ENCODE results near the gene CHRND. TPM values are rescaled to one million over a fixed set of nuclear protein-coding genes. Genes with fewer than 3 reads are reported as not detected.
A peak's percentile ranks its signal among the peaks of the same experiment; 100 is the strongest.

The CHRND gene
- total and polyA plus RNA-seq, 2 of the 13 experiments (the other 11 are each of a cell fraction or from before 2014, with no cell fraction given) = 0.18 TPM; not detected in 1

GRCh38 chr2:232550354-232551249 lies 24.6 kb downstream of the CHRND start, which contains the start of the genes EIF4E2 and TIGD1 (continued):
- TF ChIP-seq ZNF703 (CRISPR knock-in tag; IDR thresholded peaks at IDR 0.05; ENCODE audit: borderline replicate concordance) (peak; percentile 99), HMG20B (CRISPR knock-in tag; conservative IDR thresholded peaks at IDR 0.05) (peak; percentile 73), SNAI1 (CRISPR knock-in tag; IDR thresholded peaks at IDR 0.05; ENCODE audit: borderline replicate concordance) (peak; percentile 98), TBP (CRISPR knock-in tag; IDR thresholded peaks at IDR 0.05) (0 out of 2 replicates have a peak, but pooled peaks have one; percentile 75), BCL3 (CRISPR knock-in tag; IDR thresholded peaks at IDR 0.05) (peak; percentile 100), PTBP1 (IDR thresholded peaks at IDR 0.05; ENCODE audit: low read depth, low read length, poor library complexity, severe bottlenecking) (no peak), TBL1XR1 (IDR thresholded peaks at IDR 0.05; ENCODE audit: borderline replicate concordance, low read length, partially characterized antibody) (peak; percentile 75), ZNF143 (CRISPR knock-in tag; IDR thresholded peaks at IDR 0.05) (peak; percentile 76), SRY (CRISPR knock-in tag; IDR thresholded peaks at IDR 0.05) (peak; percentile 99), CTCF (CRISPR knock-in tag; IDR thresholded peaks at IDR 0.05) (peak; percentile 53; the same call in 1 of the 2 replicates), ZFP37 (CRISPR knock-in tag; IDR thresholded peaks at IDR 0.05; ENCODE audit: borderline replicate concordance) (peak; percentile 99), MED13 (CRISPR knock-in tag; IDR thresholded peaks at IDR 0.05) (peak; percentile 91), ZNF841 (CRISPR knock-in tag; IDR thresholded peaks at IDR 0.05; ENCODE audit: borderline replicate concordance) (peak; percentile 94), TCF7L2 (IDR thresholded peaks at IDR 0.05; ENCODE audit: low read depth, low read length) (no peak), ZNF607 (CRISPR knock-in tag; IDR thresholded peaks at IDR 0.05; ENCODE audit: borderline replicate concordance) (peak; percentile 100), ARNT2 (CRISPR knock-in tag; IDR thresholded peaks at IDR 0.05; ENCODE audit: low read depth) (peak; percentile 97), GLI4 (CRISPR knock-in tag; IDR thresholded peaks at IDR 0.05; ENCODE audit: borderline replicate concordance) (peak; percentile 84; the same call in 1 of the 2 replicates), KLF12 (CRISPR knock-in tag; IDR thresholded peaks at IDR 0.05; ENCODE audit: borderline replicate concordance) (peak; percentile 85), NR1H2 (CRISPR knock-in tag; IDR thresholded peaks at IDR 0.05; ENCODE audit: borderline replicate concordance, low read depth) (no peak), ZNF549 (CRISPR knock-in tag; IDR thresholded peaks at IDR 0.05) (peak; percentile 94), TBX3 (IDR thresholded peaks at IDR 0.05; ENCODE audit: borderline replicate concordance) (peak; percentile 75; the same call in 1 of the 2 replicates), SRSF4 (IDR thresholded peaks at IDR 0.05; ENCODE audit: low read depth, low read length, poor library complexity, severe bottlenecking) (no peak), ZNF83 (CRISPR knock-in tag; IDR thresholded peaks at IDR 0.05; ENCODE audit: borderline replicate concordance) (peak; percentile 95), ZFP1 (CRISPR knock-in tag; IDR thresholded peaks at IDR 0.05) (peak; percentile 93; the same call in 1 of the 2 replicates), FOXP4 (CRISPR knock-in tag; IDR thresholded peaks at IDR 0.05) (peak; percentile 72)
